Activated naive CD4-positive, alpha-beta T cell treated with Interleukin-2 at 50 U/mL for 16 hours (primary cell): ENCODE results near the gene CCDC190.
"Not testable (repeated sequence)": the region's sequence is repeated elsewhere in the genome, so short reads cannot be mapped to it uniquely, and the experiment has no call there.

Experiments
- DNase-seq: peaks from one replicate; pipeline ENCODE4 v3.0.0-alpha.2; 2020

Gene CCDC190

GRCh38 chr1:162876751-162877150, 15.8 kb upstream of the CCDC190 start:
- DNase-seq, result no peak

- DNase-seq, result no peak
These were observed 13.0 kb upstream of the CCDC190 start for GRCh38 chr1:162873671-162874666.

- no peak for DNase-seq
These were observed 12.0 kb upstream of the CCDC190 start for GRCh38 chr1:162872981-162873380.

- DNase-seq, result not testable (repeated sequence)
These were observed 10.4 kb upstream of the CCDC190 start for GRCh38 chr1:162871417-162871816.

GRCh38 chr1:162868972-162869371, 8.0 kb upstream of the CCDC190 start:
- DNase-seq, result no peak

GRCh38 chr1:162861625-162862024, 650 bp upstream of the CCDC190 start:
- DNase-seq, result no peak

GRCh38 chr1:162859191-162859590, 1.8 kb downstream of the CCDC190 start:
- no peak for DNase-seq

GRCh38 chr1:162857850-162858249, 3.1 kb downstream of the CCDC190 start:
- no peak for DNase-seq

- DNase-seq, result no peak
These were observed 4.7 kb downstream of the CCDC190 start for GRCh38 chr1:162856260-162856659.

- no peak for DNase-seq
These were observed 5.4 kb downstream of the CCDC190 start for GRCh38 chr1:162855461-162856150.

- peak; percentile 42 for DNase-seq
These were observed 6.6 kb downstream of the CCDC190 start for GRCh38 chr1:162854245-162854882.

GRCh38 chr1:162851341-162851740, 9.6 kb downstream of the CCDC190 start:
- DNase-seq, result no peak

- no peak for DNase-seq
These were observed 11.3 kb downstream of the CCDC190 start for GRCh38 chr1:162849711-162850110.

GRCh38 chr1:162847839-162848453, 13.0 kb downstream of the CCDC190 start:
- DNase-seq, result peak; percentile 78

GRCh38 chr1:162846256-162847212, 14.4 kb downstream of the CCDC190 start:
- DNase-seq, result no peak

GRCh38 chr1:162844153-162844552, 16.8 kb downstream of the CCDC190 start:
- DNase-seq, result no peak

- DNase-seq, result no peak
These were observed 20.6 kb downstream of the CCDC190 start for GRCh38 chr1:162840250-162840839.

- no peak for DNase-seq
These were observed 22.1 kb downstream of the CCDC190 start for GRCh38 chr1:162838863-162839262.

- no peak for DNase-seq
These were observed 25.6 kb downstream of the CCDC190 start for GRCh38 chr1:162835157-162835899.

GRCh38 chr1:162832470-162832869, 28.5 kb downstream of the CCDC190 start:
- DNase-seq, result no peak

- no peak for DNase-seq
These were observed 31.7 kb downstream of the CCDC190 start for GRCh38 chr1:162829268-162829667.
